Activated effector memory CD4-positive, alpha-beta T cell treated with anti-CD3 and anti-CD28 coated beads, Interleukin-2, amount 50 U/mL, for 16 hours (primary cell): ENCODE results near the gene SCCPDH.
"Not testable (repeated sequence)": the region's sequence is repeated elsewhere in the genome, so short reads cannot be mapped to it uniquely, and the experiment has no call there.

ENCODE experiments used
- DNase-seq: peaks from one replicate; pipeline ENCODE4 v3.0.0-alpha.2; 2020

The SCCPDH gene

GRCh38 chr1:246708166-246708565 is 16.0 kb upstream of the SCCPDH start:
- no peak for DNase-seq

GRCh38 chr1:246709196-246709595 is 15.0 kb upstream of the SCCPDH start:
- DNase-seq = no peak

- DNase-seq = no peak
Observed at GRCh38 chr1:246709835-246710234, 14.4 kb upstream of the SCCPDH start.

- DNase-seq = no peak
Observed at GRCh38 chr1:246711548-246712003, 12.6 kb upstream of the SCCPDH start.

- DNase-seq = not testable (repeated sequence)
Observed at GRCh38 chr1:246712428-246712827, 11.8 kb upstream of the SCCPDH start.

- not testable (repeated sequence) for DNase-seq
Observed at GRCh38 chr1:246719361-246719760, 4.8 kb upstream of the SCCPDH start.

GRCh38 chr1:246720814-246721213 is 3.4 kb upstream of the SCCPDH start:
- not testable (repeated sequence) for DNase-seq

- no peak for DNase-seq
Observed at GRCh38 chr1:246722720-246723119, 1.5 kb upstream of the SCCPDH start.

- no peak for DNase-seq
Observed at GRCh38 chr1:246724731-246725095, 504 bp downstream of the SCCPDH start.

- DNase-seq = no peak
Observed at GRCh38 chr1:246725191-246725590, 982 bp downstream of the SCCPDH start.

- no peak for DNase-seq
Observed at GRCh38 chr1:246726255-246726679, 2.1 kb downstream of the SCCPDH start.

- DNase-seq = no peak
Observed at GRCh38 chr1:246726881-246727280, 2.7 kb downstream of the SCCPDH start.

- no peak for DNase-seq
Observed at GRCh38 chr1:246727594-246727993, 3.4 kb downstream of the SCCPDH start.

- DNase-seq = no peak
Observed at GRCh38 chr1:246728311-246728710, 4.1 kb downstream of the SCCPDH start.

GRCh38 chr1:246729040-246729439 is 4.8 kb downstream of the SCCPDH start:
- DNase-seq = not testable (repeated sequence)

- DNase-seq = no peak
Observed at GRCh38 chr1:246730839-246731238, 6.6 kb downstream of the SCCPDH start.

- DNase-seq = not testable (repeated sequence)
Observed at GRCh38 chr1:246731873-246732272, 7.7 kb downstream of the SCCPDH start.

- DNase-seq = no peak
Observed at GRCh38 chr1:246733704-246734103, 9.5 kb downstream of the SCCPDH start.

- DNase-seq = no peak
Observed at GRCh38 chr1:246734866-246735265, 10.7 kb downstream of the SCCPDH start.

GRCh38 chr1:246735735-246736134 is 11.5 kb downstream of the SCCPDH start:
- no peak for DNase-seq

GRCh38 chr1:246742396-246742795 is 18.2 kb downstream of the SCCPDH start:
- no peak for DNase-seq

- not testable (repeated sequence) for DNase-seq
Observed at GRCh38 chr1:246746155-246746554, 21.9 kb downstream of the SCCPDH start.

GRCh38 chr1:246748006-246748405 is 23.8 kb downstream of the SCCPDH start:
- no peak for DNase-seq

- no peak for DNase-seq
Observed at GRCh38 chr1:246748867-246749266, 24.7 kb downstream of the SCCPDH start.

GRCh38 chr1:246750752-246751151 is 26.5 kb downstream of the SCCPDH start:
- no peak for DNase-seq
